HG02852 (cell line): ENCODE results near the gene RBMX.
"Not testable (repeated sequence)": the region's sequence is repeated elsewhere in the genome, so short reads cannot be mapped to it uniquely, and the experiment has no call there.

ENCODE experiments used
- ATAC-seq: cut with Tn5 transposase; IDR thresholded peaks from one replicate; pipeline ENCODE4 v1.9.1; 2021; ENCODE audit warnings: mild to moderate bottlenecking, moderate library complexity; ENCODE audit not compliant: unreplicated experiment

RBMX gene

GRCh38 chrX:136879001-136879687, 1.4 kb downstream of the RBMX start:
- no peak for ATAC-seq

- no peak for ATAC-seq
Observed at GRCh38 chrX:136878423-136878822, 2.1 kb downstream of the RBMX start.

DNA sequence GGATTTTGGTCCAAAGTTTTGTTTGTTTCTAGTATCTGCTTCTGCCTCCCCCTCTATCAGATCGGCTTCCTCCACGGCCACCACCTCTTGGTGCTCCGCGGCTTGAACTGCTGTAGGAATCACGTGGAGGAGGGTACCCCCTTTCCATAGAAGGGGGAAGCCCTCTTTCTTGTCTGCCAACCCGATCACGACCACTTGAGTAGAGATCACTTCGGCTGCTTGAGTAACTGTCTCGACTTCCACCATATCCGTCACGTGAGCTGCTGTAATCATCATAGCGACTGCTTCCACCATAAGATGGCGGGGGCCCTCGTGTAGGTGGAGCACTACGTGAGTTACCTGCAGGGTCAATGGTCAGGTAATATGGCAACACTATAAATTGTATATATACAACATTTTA, 6.4 kb downstream of the RBMX start:
- not testable (repeated sequence) for ATAC-seq

DNA sequence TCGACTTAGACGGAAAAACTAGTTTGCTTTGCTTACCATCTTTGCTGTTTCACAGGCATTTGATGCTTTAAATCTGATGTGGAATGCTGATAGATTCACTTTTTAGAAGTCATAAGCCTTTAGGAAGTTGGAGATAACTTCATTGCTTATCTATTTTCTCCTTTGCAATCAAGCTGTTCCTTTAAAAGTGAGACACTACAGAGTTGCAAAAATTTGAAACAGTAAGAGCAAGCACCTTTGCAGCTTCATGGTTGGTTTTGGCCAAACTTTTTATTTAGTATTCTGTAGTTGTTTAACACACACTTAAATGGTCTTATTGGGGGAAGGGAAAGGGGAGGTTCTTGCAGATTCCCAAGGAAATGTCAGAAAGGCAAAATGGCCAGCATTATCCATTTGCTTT, 7.3 kb downstream of the RBMX start:
- not testable (repeated sequence) for ATAC-seq

- ATAC-seq = no peak
Observed at GRCh38 chrX:136872091-136872700, 8.3 kb downstream of the RBMX start.

DNA sequence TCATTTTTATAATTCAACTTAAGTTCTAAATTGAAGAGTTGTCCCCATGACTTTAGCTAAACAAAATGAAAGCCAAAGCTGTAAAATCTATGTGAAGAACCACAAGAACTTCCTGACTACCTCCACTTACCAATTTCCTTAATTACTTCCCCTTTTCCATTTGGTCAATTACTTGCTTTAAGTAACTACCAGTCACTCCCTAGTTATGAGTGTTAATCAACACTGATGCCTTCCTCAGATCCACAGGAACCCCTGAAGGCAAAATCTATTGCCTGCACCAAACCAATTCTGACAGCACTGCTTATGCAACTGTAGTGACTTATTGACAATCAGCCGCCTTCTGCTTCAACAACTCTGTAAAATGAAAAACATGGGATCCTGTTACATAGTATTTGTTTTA, 10.5 kb downstream of the RBMX start:
- no peak for ATAC-seq

GRCh38 chrX:136868283-136869055, 12.1 kb downstream of the RBMX start:
- no peak for ATAC-seq

DNA sequence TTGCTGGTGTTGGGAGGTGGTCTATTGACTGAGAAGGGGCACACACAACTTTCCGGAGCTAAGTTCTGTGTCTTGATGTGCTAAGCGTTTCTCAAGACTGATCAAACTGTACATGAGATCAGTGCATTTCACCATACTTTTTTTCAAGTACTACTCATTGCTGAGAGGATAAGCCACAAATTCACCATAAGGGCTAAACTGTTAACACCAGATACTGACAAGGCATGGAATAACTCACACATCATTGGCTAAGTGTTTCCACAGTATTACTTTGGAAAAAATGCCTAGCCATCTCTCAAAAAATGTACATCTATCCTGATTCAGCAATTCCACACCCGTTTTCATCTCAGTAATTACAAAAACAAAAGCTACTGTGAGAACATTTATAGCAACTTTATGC, 13.0 kb downstream of the RBMX start:
- no peak for ATAC-seq

GRCh38 chrX:136867096-136867491, 13.4 kb downstream of the RBMX start:
- no peak for ATAC-seq

GRCh38 chrX:136866337-136867095, 14.0 kb downstream of the RBMX start:
- no peak for ATAC-seq

DNA sequence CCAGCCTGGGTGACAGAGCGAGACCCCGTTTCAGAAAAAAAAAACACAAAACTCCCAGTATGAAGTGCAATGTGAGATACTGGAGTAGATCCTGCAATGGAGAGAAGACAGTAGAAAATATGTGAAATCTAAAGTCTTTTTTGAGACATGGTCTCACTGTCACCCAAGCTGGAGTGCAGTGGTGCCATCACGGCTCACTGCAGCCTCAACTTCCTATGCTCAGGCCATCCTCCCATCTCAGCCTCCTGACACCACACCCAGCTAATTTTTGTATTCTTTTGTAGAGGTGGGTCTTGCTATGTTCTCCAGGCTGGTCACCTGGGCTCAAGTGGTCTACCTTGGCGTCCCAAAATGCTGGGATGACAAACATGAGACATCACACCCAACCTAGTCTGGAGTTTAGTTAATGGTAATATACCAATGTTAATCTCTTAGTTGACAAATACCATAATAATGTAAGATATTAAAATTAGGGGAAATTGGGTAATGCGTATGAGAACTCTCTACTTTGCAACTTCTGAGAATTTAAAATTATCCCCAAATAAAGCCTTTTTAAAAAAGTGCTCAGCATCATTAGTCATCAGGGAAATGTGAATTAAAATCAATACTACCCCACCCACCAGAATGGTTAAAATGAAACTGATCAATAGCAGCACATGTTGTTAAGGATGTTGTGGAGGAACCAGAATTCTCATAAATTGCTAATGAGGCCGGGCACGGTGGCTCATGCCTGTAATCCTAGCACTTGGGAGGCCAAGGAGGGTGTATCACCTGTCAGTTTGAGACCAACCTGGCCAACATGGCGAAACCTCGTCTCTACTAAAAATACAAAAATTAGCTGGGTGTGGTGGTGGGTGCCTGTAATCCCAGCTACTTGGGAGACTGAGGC, 15.0 kb downstream of the RBMX start:
- ATAC-seq = no peak

DNA sequence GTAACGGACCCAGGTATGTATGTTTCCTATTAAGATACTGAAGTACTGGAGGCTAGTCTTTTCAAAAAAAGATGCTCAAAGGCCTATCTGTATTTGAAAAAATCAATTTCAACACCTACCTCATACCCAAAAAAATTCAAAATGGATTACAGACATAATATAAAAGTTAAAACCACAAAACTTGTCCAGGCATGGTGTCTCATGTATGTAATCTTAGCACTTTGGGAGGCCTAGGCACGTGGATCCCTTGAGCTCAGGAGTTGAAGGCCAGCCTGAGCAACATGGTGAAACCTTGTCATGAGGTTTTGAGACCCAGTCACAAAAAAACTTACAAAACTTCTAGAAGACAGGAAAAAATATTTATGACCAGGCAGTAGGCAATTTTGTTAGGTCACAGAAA, 16.7 kb downstream of the RBMX start:
- no peak for ATAC-seq

DNA sequence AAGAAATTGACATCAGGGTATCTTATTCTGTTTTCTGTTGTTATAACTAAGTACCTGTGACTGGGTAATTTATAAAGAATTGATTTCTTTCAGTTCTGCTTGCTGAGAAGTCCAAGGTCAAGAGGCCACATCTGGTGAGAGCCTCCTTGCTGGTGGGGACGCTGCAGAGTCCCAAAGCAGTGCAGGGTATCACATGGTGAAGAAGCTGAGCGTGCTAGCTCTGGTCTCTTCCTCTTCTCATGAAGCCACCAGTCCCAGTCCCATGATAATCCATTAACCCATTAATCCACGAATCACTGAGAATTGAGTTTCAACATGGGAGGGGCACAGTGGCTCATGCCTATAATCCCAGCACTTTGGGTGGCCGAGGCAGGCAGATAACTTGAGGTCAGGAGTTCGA, 18.0 kb downstream of the RBMX start:
- no peak for ATAC-seq

- no peak for ATAC-seq
Observed at GRCh38 chrX:136861877-136862276, 18.6 kb downstream of the RBMX start.

GRCh38 chrX:136858007-136858756, 22.3 kb downstream of the RBMX start:
- ATAC-seq = no peak

- peak; percentile 67 for ATAC-seq
Observed at GRCh38 chrX:136856551-136856950, 24.0 kb downstream of the RBMX start.

GRCh38 chrX:136856050-136856449, 24.5 kb downstream of the RBMX start:
- ATAC-seq = no peak

DNA sequence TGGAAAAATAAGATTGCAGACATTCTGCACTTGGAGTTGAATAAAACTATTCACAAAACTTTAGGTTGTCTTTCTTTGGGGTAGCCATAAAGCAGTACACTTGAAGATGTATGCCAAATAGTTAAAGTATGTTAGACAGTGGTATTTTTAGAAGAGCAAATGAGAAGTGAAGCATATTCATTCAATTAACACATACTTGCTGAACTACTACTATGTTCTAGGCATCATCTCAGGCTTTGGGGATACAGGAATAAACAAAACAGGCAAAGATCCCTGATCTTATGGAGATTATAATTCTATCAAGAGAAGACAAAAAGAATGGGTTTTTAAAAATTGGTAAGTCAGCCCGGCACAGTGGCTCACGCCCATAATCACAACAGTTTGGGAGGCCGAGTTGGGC, 29.0 kb downstream of the RBMX start:
- ATAC-seq = no peak

DNA sequence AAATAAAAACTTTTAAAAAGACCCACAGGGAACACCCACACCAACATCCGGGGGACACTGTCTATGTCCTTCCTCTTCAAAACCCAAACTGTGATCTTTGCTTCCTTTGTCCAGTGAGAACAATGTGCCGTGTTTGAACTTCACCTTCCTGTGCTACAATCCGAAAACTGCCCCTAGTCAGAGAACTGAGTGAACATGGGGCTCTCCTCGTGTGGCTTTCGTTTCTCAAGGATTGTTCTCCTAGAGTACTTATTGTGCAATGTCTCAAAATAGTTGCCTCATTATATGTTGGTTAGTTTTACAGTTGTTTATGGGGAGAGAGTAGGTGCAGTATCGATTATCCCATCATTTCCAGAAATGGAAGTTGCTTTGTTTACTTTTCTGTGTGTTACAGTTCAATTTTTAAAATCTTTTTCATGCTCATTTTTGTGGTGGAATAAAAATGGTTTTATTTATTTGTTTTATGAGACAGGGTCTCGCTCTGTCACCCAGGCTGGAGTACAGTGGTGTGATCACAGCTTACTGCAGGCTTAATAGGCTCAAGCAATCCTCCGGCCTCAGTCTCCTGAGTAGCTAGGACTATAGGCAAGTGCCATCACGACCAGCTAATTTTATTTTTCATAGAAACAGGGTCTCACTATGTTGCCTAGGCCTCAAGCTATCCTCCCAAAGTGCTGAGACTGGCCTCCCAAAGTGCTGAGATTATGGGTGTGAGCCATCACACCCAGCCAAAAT, 29.9 kb downstream of the RBMX start:
- no peak for ATAC-seq
